HEK293 (cell line): Measurements from ENCODE around the gene GDF2.
A peak's percentile ranks its signal among the peaks of the same experiment; 100 is the strongest.

Source experiments
- CTCF ChIA-PET: fragments of 350-600 bp; formaldehyde crosslinking; extraction: SDS; loops from one replicate; lab custom pipeline; 2021; ENCODE audit warnings: antibody characterized with exemption; lab: Yijun Ruan, JAX
- POLR2A ChIA-PET: fragments of 300-600 bp; formaldehyde crosslinking; extraction: SDS; loops from one replicate; lab custom pipeline; 2020; ENCODE audit warnings: antibody characterized with exemption, inconsistent platforms; lab: Yijun Ruan, JAX
- H3K27ac ChIP-seq: fragments of 200-500 bp; sonication (Bioruptor generic); 2 replicates; pipeline ENCODE4 v1.5.1; 2014; ENCODE audit warnings: low read depth, low read length, control low read depth, inconsistent platforms; ENCODE audit errors: extremely low read depth
- H3K36me3 ChIP-seq, 2 experiments: fragments of 200-500 bp in 1 of 2; sonication (Bioruptor generic) in 1 of 2; 1 replicate in 1 of 2; 2 replicates in 1 of 2; pipeline ENCODE4 v1.5.1; 2014 to 2017; ENCODE audit warnings: inconsistent platforms in 2 of 2, low read length in 2 of 2; ENCODE audit not compliant: control insufficient read depth in 2 of 2, insufficient read depth in 1 of 2
- H3K4me1 ChIP-seq: fragments of 200-500 bp; sonication (Bioruptor generic); 2 replicates; pipeline ENCODE4 v1.5.1; 2014; ENCODE audit warnings: mild to moderate bottlenecking, low read length, inconsistent platforms; ENCODE audit not compliant: control insufficient read depth, insufficient read depth
- H3K4me3 ChIP-seq: 2 replicates; pipeline ENCODE4 v1.5.1; 2011; ENCODE audit warnings: low read depth, mild to moderate bottlenecking, control low read depth, low read length, moderate library complexity
- H3K9me3 ChIP-seq: fragments of 200-500 bp; sonication (Bioruptor generic); 2 replicates; pipeline ENCODE4 v1.5.1; 2014; ENCODE audit warnings: low read depth, low read length, inconsistent platforms; ENCODE audit not compliant: control insufficient read depth, insufficient read depth
- KLF10 ChIP-seq: fragments of 450-650 bp; IDR thresholded peaks from 2 replicates; pipeline ENCODE4 v1.5.1; 2018; ENCODE audit warnings: missing biosample characterization, mild to moderate bottlenecking, missing genetic modification characterization
- TCF7L2 ChIP-seq: IDR thresholded peaks from 2 replicates; pipeline ENCODE4 v1.6.1; 2011; ENCODE audit warnings: low read depth, mild to moderate bottlenecking, inconsistent platforms, low read length, moderate library complexity, borderline replicate concordance
- ZNF121 ChIP-seq: fragments of 450-650 bp; formaldehyde crosslinking; IDR thresholded peaks from 2 replicates; pipeline ENCODE4 v1.5.1; 2016; ENCODE audit warnings: missing biosample characterization, missing genetic modification characterization
- ZNF2 ChIP-seq: fragments of 450-650 bp; formaldehyde crosslinking; IDR thresholded peaks from 2 replicates; pipeline ENCODE4 v1.5.1; 2016; ENCODE audit warnings: missing biosample characterization, missing genetic modification characterization
- ZNF423 ChIP-seq: fragments of 450-650 bp; formaldehyde crosslinking; IDR thresholded peaks from 2 replicates; pipeline ENCODE4 v1.5.1; 2016; ENCODE audit warnings: missing biosample characterization, missing genetic modification characterization
- ZNF544 ChIP-seq: fragments of 450-650 bp; formaldehyde crosslinking; IDR thresholded peaks from 2 replicates; pipeline ENCODE4 v1.5.0; 2017; ENCODE audit warnings: missing biosample characterization, missing genetic modification characterization
- ZNF677 ChIP-seq: fragments of 450-650 bp; IDR thresholded peaks from 2 replicates; pipeline ENCODE4 v1.5.0; 2018; ENCODE audit warnings: missing biosample characterization, mild to moderate bottlenecking, missing genetic modification characterization, moderate library complexity
- TF ChIP-seq, protein P1 (sequence below): fragments of 450-650 bp; formaldehyde crosslinking; IDR thresholded peaks from 2 replicates; pipeline ENCODE4 v1.5.1; 2016; ENCODE audit warnings: missing biosample characterization, missing genetic modification characterization
- TF ChIP-seq, protein P2 (sequence below): fragments of 450-650 bp; formaldehyde crosslinking; IDR thresholded peaks from 2 replicates; pipeline ENCODE4 v1.5.1; 2016; ENCODE audit warnings: missing biosample characterization, missing genetic modification characterization
- TF ChIP-seq, protein P3 (sequence below): fragments of 450-650 bp; formaldehyde crosslinking; IDR thresholded peaks from 2 replicates; pipeline ENCODE4 v1.5.1; 2016; ENCODE audit warnings: missing biosample characterization, missing genetic modification characterization
- TF ChIP-seq, protein P4 (sequence below): fragments of 450-650 bp; formaldehyde crosslinking; IDR thresholded peaks from 2 replicates; pipeline ENCODE4 v1.5.1; 2016; ENCODE audit warnings: missing biosample characterization, missing genetic modification characterization
- TF ChIP-seq, protein P5 (sequence below): fragments of 450-650 bp; formaldehyde crosslinking; IDR thresholded peaks from 2 replicates; pipeline ENCODE4 v1.5.1; 2017; ENCODE audit warnings: missing biosample characterization, missing genetic modification characterization

The GDF2 gene

DNA sequence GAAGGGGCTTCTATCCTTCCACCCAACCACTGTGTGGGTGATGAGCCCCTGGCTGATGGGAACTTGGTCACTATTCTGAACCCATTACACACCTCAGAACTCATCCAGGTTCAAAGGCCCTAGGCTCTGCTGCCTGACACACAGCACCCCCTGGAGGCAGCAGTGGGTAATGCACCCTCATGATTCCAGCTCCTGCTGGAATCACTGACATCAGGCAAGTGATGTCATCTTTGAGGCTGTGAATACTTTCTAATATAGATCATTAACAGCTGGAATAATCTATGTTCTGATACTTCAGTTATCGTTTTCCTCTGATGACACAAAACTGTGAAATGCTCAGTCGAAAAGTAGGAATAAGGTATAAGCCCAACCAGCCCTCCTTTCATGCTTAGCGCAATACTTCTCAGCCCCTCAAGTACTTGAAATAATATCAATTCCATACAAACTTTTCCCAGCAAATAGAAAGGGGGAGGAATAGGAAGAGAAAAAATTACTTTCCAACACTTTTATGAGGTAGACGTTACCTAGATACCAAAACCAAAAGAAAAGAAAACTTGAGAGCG, 18.4 kb downstream of the GDF2 start (continued):
- TF ChIP-seq, protein P1, sequence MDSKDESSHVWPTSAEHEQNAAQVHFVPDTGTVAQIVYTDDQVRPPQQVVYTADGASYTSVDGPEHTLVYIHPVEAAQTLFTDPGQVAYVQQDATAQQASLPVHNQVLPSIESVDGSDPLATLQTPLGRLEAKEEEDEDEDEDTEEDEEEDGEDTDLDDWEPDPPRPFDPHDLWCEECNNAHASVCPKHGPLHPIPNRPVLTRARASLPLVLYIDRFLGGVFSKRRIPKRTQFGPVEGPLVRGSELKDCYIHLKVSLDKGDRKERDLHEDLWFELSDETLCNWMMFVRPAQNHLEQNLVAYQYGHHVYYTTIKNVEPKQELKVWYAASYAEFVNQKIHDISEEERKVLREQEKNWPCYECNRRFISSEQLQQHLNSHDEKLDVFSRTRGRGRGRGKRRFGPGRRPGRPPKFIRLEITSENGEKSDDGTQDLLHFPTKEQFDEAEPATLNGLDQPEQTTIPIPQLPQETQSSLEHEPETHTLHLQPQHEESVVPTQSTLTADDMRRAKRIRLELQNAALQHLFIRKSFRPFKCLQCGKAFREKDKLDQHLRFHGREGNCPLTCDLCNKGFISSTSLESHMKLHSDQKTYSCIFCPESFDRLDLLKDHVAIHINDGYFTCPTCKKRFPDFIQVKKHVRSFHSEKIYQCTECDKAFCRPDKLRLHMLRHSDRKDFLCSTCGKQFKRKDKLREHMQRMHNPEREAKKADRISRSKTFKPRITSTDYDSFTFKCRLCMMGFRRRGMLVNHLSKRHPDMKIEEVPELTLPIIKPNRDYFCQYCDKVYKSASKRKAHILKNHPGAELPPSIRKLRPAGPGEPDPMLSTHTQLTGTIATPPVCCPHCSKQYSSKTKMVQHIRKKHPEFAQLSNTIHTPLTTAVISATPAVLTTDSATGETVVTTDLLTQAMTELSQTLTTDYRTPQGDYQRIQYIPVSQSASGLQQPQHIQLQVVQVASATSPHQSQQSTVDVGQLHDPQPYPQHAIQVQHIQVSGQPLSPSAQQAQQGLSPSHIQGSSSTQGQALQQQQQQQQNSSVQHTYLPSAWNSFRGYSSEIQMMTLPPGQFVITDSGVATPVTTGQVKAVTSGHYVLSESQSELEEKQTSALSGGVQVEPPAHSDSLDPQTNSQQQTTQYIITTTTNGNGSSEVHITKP (tag by site-specific recombination), result no peak
- TF ChIP-seq ZNF677 (tag by site-specific recombination), result no peak
- TF ChIP-seq, protein P2, sequence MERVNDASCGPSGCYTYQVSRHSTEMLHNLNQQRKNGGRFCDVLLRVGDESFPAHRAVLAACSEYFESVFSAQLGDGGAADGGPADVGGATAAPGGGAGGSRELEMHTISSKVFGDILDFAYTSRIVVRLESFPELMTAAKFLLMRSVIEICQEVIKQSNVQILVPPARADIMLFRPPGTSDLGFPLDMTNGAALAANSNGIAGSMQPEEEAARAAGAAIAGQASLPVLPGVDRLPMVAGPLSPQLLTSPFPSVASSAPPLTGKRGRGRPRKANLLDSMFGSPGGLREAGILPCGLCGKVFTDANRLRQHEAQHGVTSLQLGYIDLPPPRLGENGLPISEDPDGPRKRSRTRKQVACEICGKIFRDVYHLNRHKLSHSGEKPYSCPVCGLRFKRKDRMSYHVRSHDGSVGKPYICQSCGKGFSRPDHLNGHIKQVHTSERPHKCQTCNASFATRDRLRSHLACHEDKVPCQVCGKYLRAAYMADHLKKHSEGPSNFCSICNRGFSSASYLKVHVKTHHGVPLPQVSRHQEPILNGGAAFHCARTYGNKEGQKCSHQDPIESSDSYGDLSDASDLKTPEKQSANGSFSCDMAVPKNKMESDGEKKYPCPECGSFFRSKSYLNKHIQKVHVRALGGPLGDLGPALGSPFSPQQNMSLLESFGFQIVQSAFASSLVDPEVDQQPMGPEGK, result no peak
- TF ChIP-seq ZNF423 (tag by site-specific recombination), result no peak
- TF ChIP-seq, protein P3, sequence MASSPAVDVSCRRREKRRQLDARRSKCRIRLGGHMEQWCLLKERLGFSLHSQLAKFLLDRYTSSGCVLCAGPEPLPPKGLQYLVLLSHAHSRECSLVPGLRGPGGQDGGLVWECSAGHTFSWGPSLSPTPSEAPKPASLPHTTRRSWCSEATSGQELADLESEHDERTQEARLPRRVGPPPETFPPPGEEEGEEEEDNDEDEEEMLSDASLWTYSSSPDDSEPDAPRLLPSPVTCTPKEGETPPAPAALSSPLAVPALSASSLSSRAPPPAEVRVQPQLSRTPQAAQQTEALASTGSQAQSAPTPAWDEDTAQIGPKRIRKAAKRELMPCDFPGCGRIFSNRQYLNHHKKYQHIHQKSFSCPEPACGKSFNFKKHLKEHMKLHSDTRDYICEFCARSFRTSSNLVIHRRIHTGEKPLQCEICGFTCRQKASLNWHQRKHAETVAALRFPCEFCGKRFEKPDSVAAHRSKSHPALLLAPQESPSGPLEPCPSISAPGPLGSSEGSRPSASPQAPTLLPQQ (tag by site-specific recombination), result no peak
- peak; percentile 94 for TF ChIP-seq ZNF2 (tag by site-specific recombination)
- TF ChIP-seq, protein P4, sequence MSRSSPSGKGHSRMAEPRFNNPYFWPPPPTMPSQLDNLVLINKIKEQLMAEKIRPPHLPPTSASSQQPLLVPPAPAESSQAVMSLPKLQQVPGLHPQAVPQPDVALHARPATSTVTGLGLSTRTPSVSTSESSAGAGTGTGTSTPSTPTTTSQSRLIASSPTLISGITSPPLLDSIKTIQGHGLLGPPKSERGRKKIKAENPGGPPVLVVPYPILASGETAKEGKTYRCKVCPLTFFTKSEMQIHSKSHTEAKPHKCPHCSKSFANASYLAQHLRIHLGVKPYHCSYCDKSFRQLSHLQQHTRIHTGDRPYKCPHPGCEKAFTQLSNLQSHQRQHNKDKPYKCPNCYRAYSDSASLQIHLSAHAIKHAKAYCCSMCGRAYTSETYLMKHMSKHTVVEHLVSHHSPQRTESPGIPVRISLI (tag by site-specific recombination), result no peak
- no peak for TF ChIP-seq TCF7L2
- TF ChIP-seq ZNF544 (tag by site-specific recombination), result no peak
- no peak for TF ChIP-seq KLF10 (tag by site-specific recombination)
- no peak for TF ChIP-seq ZNF121 (tag by site-specific recombination)

DNA sequence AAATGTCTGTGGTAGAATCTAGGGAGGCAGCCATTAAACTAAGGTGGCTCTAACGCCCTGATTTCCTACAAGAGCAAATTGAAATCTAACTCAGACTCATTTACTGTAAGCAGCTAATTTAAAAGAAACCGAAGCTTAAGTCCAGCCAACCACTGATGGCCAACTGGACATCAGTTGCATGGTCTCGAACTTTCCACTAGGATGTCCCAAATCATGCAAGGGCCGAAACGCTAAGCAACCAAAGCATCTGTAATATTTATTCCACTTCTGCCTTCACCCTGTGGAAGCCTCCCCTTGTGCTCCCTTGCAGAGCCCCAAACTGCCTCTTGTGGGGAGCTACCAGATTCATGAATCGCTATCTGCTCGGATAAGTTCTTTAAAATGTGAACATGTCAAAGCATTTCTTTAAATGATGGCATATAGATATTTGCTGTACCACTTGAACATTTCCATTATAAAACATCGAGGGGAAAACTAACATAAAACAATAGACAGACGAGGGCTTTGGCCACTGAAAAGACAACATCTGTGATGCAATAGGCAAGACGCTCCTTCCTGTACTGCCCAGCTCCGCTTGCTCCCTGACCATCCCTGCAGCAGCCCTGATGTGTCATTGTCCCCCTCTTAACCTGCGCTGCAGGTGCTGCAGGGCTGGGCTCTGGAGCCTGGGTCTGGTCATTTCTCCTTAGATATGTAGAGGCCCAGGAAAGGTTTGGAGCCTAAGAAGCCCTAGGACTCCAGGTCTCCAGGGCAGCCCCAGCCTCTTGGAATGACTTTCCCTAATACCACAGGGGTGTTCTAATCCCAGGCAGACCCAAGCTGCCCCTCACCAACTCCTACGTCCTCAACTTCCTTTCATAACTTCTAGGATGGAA, 23.0 kb downstream of the GDF2 start:
- ChIA-PET POLR2A (no interaction called here), CTCF (interaction anchor here (1.2 to 1.6 kb wide), 2 partner anchors 13 to 297 kb away, joined by 4 to 6 read pairs; no protein-coding TSS in a partner anchor)
- Histone ChIP-seq H3K9me3 (no peaks in the 10 kb centered on the region), H3K36me3 (no peaks in the 10 kb centered on the region), H3K4me1 (peaks cover 3% of the 10 kb centered on the region; the same call in 1 of the 2 replicates), H3K4me3 (no peak overlapping the region), H3K27ac (no peak overlapping the region)
- TF ChIP-seq, protein P5, sequence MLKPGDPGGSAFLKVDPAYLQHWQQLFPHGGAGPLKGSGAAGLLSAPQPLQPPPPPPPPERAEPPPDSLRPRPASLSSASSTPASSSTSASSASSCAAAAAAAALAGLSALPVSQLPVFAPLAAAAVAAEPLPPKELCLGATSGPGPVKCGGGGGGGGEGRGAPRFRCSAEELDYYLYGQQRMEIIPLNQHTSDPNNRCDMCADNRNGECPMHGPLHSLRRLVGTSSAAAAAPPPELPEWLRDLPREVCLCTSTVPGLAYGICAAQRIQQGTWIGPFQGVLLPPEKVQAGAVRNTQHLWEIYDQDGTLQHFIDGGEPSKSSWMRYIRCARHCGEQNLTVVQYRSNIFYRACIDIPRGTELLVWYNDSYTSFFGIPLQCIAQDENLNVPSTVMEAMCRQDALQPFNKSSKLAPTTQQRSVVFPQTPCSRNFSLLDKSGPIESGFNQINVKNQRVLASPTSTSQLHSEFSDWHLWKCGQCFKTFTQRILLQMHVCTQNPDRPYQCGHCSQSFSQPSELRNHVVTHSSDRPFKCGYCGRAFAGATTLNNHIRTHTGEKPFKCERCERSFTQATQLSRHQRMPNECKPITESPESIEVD (tag by site-specific recombination), result no peak
